Measurements from ENCODE around the gene KBTBD6.

- TF ChIP-seq, protein P1, sequence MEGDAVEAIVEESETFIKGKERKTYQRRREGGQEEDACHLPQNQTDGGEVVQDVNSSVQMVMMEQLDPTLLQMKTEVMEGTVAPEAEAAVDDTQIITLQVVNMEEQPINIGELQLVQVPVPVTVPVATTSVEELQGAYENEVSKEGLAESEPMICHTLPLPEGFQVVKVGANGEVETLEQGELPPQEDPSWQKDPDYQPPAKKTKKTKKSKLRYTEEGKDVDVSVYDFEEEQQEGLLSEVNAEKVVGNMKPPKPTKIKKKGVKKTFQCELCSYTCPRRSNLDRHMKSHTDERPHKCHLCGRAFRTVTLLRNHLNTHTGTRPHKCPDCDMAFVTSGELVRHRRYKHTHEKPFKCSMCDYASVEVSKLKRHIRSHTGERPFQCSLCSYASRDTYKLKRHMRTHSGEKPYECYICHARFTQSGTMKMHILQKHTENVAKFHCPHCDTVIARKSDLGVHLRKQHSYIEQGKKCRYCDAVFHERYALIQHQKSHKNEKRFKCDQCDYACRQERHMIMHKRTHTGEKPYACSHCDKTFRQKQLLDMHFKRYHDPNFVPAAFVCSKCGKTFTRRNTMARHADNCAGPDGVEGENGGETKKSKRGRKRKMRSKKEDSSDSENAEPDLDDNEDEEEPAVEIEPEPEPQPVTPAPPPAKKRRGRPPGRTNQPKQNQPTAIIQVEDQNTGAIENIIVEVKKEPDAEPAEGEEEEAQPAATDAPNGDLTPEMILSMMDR (IDR thresholded peaks at IDR 0.05): no peak
- no peak for TF ChIP-seq POLR2A (IDR thresholded peaks at IDR 0.05)
Measured at GRCh38 chr13:41179593-41180250, 47.1 kb upstream of the KBTBD6 start.
